Uterus (tissue), 4 donors: ENCODE data around the gene NXN. TPM values are rescaled to one million over a fixed set of nuclear protein-coding genes. Genes with fewer than 3 reads are reported as not detected.
"Not testable (repeated sequence)": the region's sequence is repeated elsewhere in the genome, so short reads cannot be mapped to it uniquely, and the experiment has no call there.

ENCODE experiments used
- DNase-seq, 2 donors: peaks; one replicate each; pipeline ENCODE4 v3.0.0-alpha.2; 2019 to 2020
- H3K27ac ChIP-seq, 2 donors: fragments of 200-600 bp; sonication (generic); 1 replicate in 1 of 2; 2 replicates in 1 of 2; pipeline ENCODE4 v1.5.1; 2016 to 2018
- H3K27me3 ChIP-seq, 2 donors: fragments of 200-600 bp; sonication (generic); one replicate each; pipeline ENCODE4 v1.5.1; 2018 to 2019; ENCODE audit warnings: control low read depth in 1 of 2
- H3K36me3 ChIP-seq, 2 donors: fragments of 200-600 bp; sonication (generic); one replicate each; pipeline ENCODE4 v1.5.1; 2019; ENCODE audit warnings: control low read depth in 1 of 2
- H3K4me1 ChIP-seq, 2 donors: fragments of 200-600 bp; sonication (generic); one replicate each; pipeline ENCODE4 v1.5.1; 2018 to 2019; ENCODE audit warnings: control low read depth in 1 of 2
- H3K4me3 ChIP-seq, 2 donors: fragments of 200-600 bp; sonication (generic); 1 replicate in 1 of 2; 2 replicates in 1 of 2; pipeline ENCODE4 v1.5.1; 2018 to 2019; ENCODE audit warnings: mild to moderate bottlenecking in 1 of 2
- H3K9me3 ChIP-seq, 2 donors: fragments of 200-600 bp; sonication (generic); one replicate each; pipeline ENCODE4 v1.5.1; 2019; ENCODE audit warnings: control low read depth in 1 of 2
- CTCF ChIP-seq, 4 experiments: fragments of 200-600 bp in 2 of 4; fragments of 450-650 bp in 2 of 4; sonication (generic) in 2 of 4; IDR thresholded peaks; one replicate each; pipeline ENCODE4 v1.5.1; 2016 to 2019; ENCODE audit warnings: antibody characterized with exemption in 4 of 4, mild to moderate bottlenecking in 2 of 4, moderate library complexity in 1 of 4
- POLR2A ChIP-seq, 2 donors: fragments of 450-650 bp; IDR thresholded peaks; one replicate each; pipeline ENCODE4 v1.6.1; 2016; ENCODE audit warnings: antibody characterized with exemption in 2 of 2, mild to moderate bottlenecking in 1 of 2, moderate library complexity in 1 of 2
- intact Hi-C: fragments of 100-400 bp; cut with DNase I; formaldehyde crosslinking; loops from one replicate; pipeline ENCODE4 v1.15.1; 2023; ENCODE audit warnings: low total_unique reads
- total RNA-seq, 4 donors: library from RNA; depleted of rRNA in 3 of 4; stranded (reverse); fragments of >200 nt in 3 of 4; gene quantifications; one replicate each; pipeline versions ENCODE4 v1.1.0 to v1.2.4, GENCODE V29; 2014 to 2023
- donor health status: DM: yes; HTN: yes; CAD: no.

Gene NXN
- total RNA-seq, 4 donors from 2014 or later, result 6.5 to 99.0 (median 49.9) TPM

GRCh38 chr17:957856-958421 lies 21.6 kb downstream of the NXN start:
- DNase-seq, result no peak
- Histone ChIP-seq H3K27me3 (no peaks in the 10 kb centered on the region), H3K36me3 (no peaks in the 10 kb centered on the region), H3K9me3 (no peaks in the 10 kb centered on the region), H3K27ac (peak overlapping the region; percentile 63 to 77), H3K4me3 (no peak overlapping the region), H3K4me1 (peaks cover 0 to 8% of the 10 kb centered on the region in 2 donors)
- intact Hi-C loops, result no loop called here
- TF ChIP-seq CTCF (IDR thresholded peaks at IDR 0.05) (no peak), POLR2A (IDR thresholded peaks at IDR 0.05) (no peak)

- H3K4me1 ChIP-seq, result peaks cover 0 to 8% of the 10 kb centered on the region in 2 donors
- peak in 1 of 2 donors; percentile 68 for DNase-seq
- H3K4me3 ChIP-seq, result no peak overlapping the region
- no peaks in the 10 kb centered on the region for H3K36me3 ChIP-seq
- no peaks in the 10 kb centered on the region for H3K27me3 ChIP-seq
- TF ChIP-seq POLR2A (IDR thresholded peaks at IDR 0.05) (no peak), CTCF (IDR thresholded peaks at IDR 0.05) (no peak)
- H3K27ac ChIP-seq, result peak overlapping the region; percentile 63 to 77
- no peaks in the 10 kb centered on the region for H3K9me3 ChIP-seq
- intact Hi-C loops, result no loop called here
These were observed 22.7 kb downstream of the NXN start for GRCh38 chr17:956905-957304.

GRCh38 chr17:954431-955164 lies 25.0 kb downstream of the NXN start:
- no peak overlapping the region for H3K4me3 ChIP-seq
- TF ChIP-seq POLR2A (IDR thresholded peaks at IDR 0.05) (no peak), CTCF (IDR thresholded peaks at IDR 0.05) (no peak)
- H3K27ac ChIP-seq, result peak overlapping the region; percentile 69 to 77
- DNase-seq, result peak; percentile 48 to 53
- H3K4me1 ChIP-seq, result peaks cover 0 to 8% of the 10 kb centered on the region in 2 donors
- intact Hi-C loops, result no loop called here
- no peaks in the 10 kb centered on the region for H3K27me3 ChIP-seq
- H3K9me3 ChIP-seq, result no peaks in the 10 kb centered on the region
- no peaks in the 10 kb centered on the region for H3K36me3 ChIP-seq

GRCh38 chr17:953767-954166 lies 25.8 kb downstream of the NXN start:
- peak overlapping the region; percentile 69 to 77 for H3K27ac ChIP-seq
- H3K9me3 ChIP-seq, result no peaks in the 10 kb centered on the region
- H3K36me3 ChIP-seq, result no peaks in the 10 kb centered on the region
- no peak for TF ChIP-seq POLR2A (IDR thresholded peaks at IDR 0.05)
- no peak for TF ChIP-seq CTCF (IDR thresholded peaks at IDR 0.05)
- H3K4me3 ChIP-seq, result no peak overlapping the region
- no peaks in the 10 kb centered on the region for H3K27me3 ChIP-seq
- peaks cover 0 to 8% of the 10 kb centered on the region in 2 donors for H3K4me1 ChIP-seq
- DNase-seq, result no peak
- intact Hi-C loops, result no loop called here

GRCh38 chr17:952592-952991 lies 27.0 kb downstream of the NXN start:
- DNase-seq, intact Hi-C loops, H3K27me3 ChIP-seq, H3K4me3 ChIP-seq, H3K9me3 ChIP-seq, H3K4me1 ChIP-seq, H3K36me3 ChIP-seq: not testable (repeated sequence)
- peak overlapping the region in 1 of 2 donors; percentile 69 for H3K27ac ChIP-seq
